HCT116 (cell line): ENCODE results near the gene MAP2K5. TPM values are rescaled to one million over a fixed set of nuclear protein-coding genes. Genes with fewer than 3 reads are reported as not detected.
A peak's percentile ranks its signal among the peaks of the same experiment; 100 is the strongest.

Experiments
- ATAC-seq: fragments of 200-7000 bp; cut with Tn5 transposase; 2 replicates; pipeline ENCODE4 v1.9.1; 2020; ENCODE audit warnings: mild to moderate bottlenecking, moderate library complexity
- BruUV-seq: library from RNA; stranded (reverse); fragments of 400-500 nt; replicated peaks from 2 replicates; lab custom pipeline; 2021; lab: Mats Ljungman, UMichigan
- CTCF ChIA-PET: fragments of 300-600 bp; sonication (Branson Sonifier 250); formaldehyde crosslinking; loops from one replicate; lab custom pipeline; 2021; ENCODE audit warnings: antibody characterized with exemption; lab: Charles Lee
- POLR2A ChIA-PET: fragments of 300-600, 350-600 bp; sonication (Branson Sonifier 250); formaldehyde crosslinking; loops from one replicate; lab custom pipeline; 2021; ENCODE audit warnings: antibody characterized with exemption; lab: Charles Lee
- RAD21 ChIA-PET, 2 experiments: fragments of 300-600 bp; sonication (Branson Sonifier 250); formaldehyde crosslinking; loops; one replicate each; lab custom pipeline; 2023; ENCODE audit warnings: low total read pairs in 2 of 2; ENCODE audit not compliant: uncharacterized antibody in 2 of 2, unreplicated experiment in 2 of 2, low non-redundant PET in 1 of 2; lab: Charles Lee
- DNase-seq: peaks from one replicate; pipeline ENCODE4 v3.0.0-alpha.2; 2010; ENCODE audit warnings: low read depth, low spot score
- H2AFZ ChIP-seq: fragments of 200-600 bp; shearing (Covaris generic), sonication (generic); 2 replicates; pipeline ENCODE4 v1.6.1; 2017; ENCODE audit warnings: low read depth, mixed run types, mixed read lengths, antibody characterized with exemption, low read length; ENCODE audit not compliant: poor library complexity, severe bottlenecking
- H3K27ac ChIP-seq: 2 replicates; pipeline ENCODE4 v1.5.1; 2012; ENCODE audit warnings: low read depth, low read length
- H3K27me3 ChIP-seq: fragments of 200-600 bp; sonication (generic); 2 replicates; pipeline ENCODE4 v1.6.1; 2016; ENCODE audit warnings: mixed run types, low read length, mixed read lengths; ENCODE audit not compliant: insufficient read depth
- H3K36me3 ChIP-seq, 2 experiments: fragments of 200-500 bp in 1 of 2; fragments of 200-600 bp in 1 of 2; sonication (Bioruptor generic) in 1 of 2; sonication (generic) in 1 of 2; 2 replicates each; pipeline versions ENCODE4 v1.5.1 to v1.6.1; 2014 to 2016; ENCODE audit warnings: low read length in 2 of 2, inconsistent platforms in 1 of 2, mixed read lengths in 1 of 2, mixed run types in 1 of 2; ENCODE audit not compliant: insufficient read depth in 2 of 2, control insufficient read depth in 1 of 2
- H3K4me1 ChIP-seq, 2 experiments: fragments of 200-600 bp in 1 of 2; sonication (generic) in 1 of 2; 2 replicates each; pipeline versions ENCODE4 v1.5.1 to v1.6.1; 2012 to 2017; ENCODE audit warnings: low read length in 2 of 2, inconsistent platforms in 1 of 2, mild to moderate bottlenecking in 1 of 2, mixed read lengths in 1 of 2, mixed run types in 1 of 2, moderate library complexity in 1 of 2; ENCODE audit not compliant: insufficient read depth in 2 of 2, control insufficient read depth in 1 of 2
- H3K4me2 ChIP-seq: fragments of 200-600 bp; sonication (generic); 2 replicates; pipeline ENCODE4 v1.6.1; 2017; ENCODE audit warnings: mixed run types, low read length, mixed read lengths
- H3K4me3 ChIP-seq, 2 experiments: fragments of 200-600 bp in 1 of 2; sonication (generic) in 1 of 2; replicated peaks in 1 of 2; 2 replicates each; pipeline ENCODE4 v1.5.1; 2011 to 2016; ENCODE audit warnings: low read length in 2 of 2, control low read depth in 1 of 2, low read depth in 1 of 2, mild to moderate bottlenecking in 1 of 2, mixed read lengths in 1 of 2, mixed run types in 1 of 2
- H3K79me2 ChIP-seq: fragments of 200-600 bp; sonication (generic); 2 replicates; pipeline ENCODE4 v1.6.1; 2017; ENCODE audit warnings: mild to moderate bottlenecking, mixed run types, low read length, moderate library complexity, mixed read lengths; ENCODE audit not compliant: insufficient read depth
- H3K9ac ChIP-seq: fragments of 200-600 bp; sonication (generic); 2 replicates; pipeline ENCODE4 v1.6.1; 2016; ENCODE audit warnings: low read length, mixed read lengths
- H3K9me2 ChIP-seq: fragments of 200-600 bp; sonication (generic), shearing (Covaris generic); 2 replicates; pipeline ENCODE4 v1.6.1; 2017; ENCODE audit warnings: mixed run types, mild to moderate bottlenecking, moderate library complexity; ENCODE audit not compliant: insufficient read depth
- H3K9me3 ChIP-seq, 2 experiments: fragments of 200-500 bp in 1 of 2; fragments of 200-600 bp in 1 of 2; sonication (Bioruptor generic) in 1 of 2; sonication (generic) in 1 of 2; 2 replicates each; pipeline ENCODE4 v1.6.1; 2014 to 2017; ENCODE audit warnings: low read length in 2 of 2, mixed read lengths in 2 of 2, inconsistent platforms in 1 of 2, low read depth in 1 of 2, mild to moderate bottlenecking in 1 of 2, mixed run types in 1 of 2, moderate library complexity in 1 of 2; ENCODE audit not compliant: control insufficient read depth in 1 of 2, insufficient read depth in 1 of 2
- H4K20me1 ChIP-seq: fragments of 200-600 bp; sonication (generic), shearing (Covaris generic); 2 replicates; pipeline ENCODE4 v1.6.1; 2017; ENCODE audit warnings: mixed run types, mild to moderate bottlenecking, moderate library complexity; ENCODE audit not compliant: insufficient read depth
- EGR1 ChIP-seq: IDR thresholded peaks from 2 replicates; pipeline ENCODE4 v1.6.1; 2012; ENCODE audit warnings: low read depth
- EZH2 ChIP-seq: fragments of 200-600 bp; sonication (generic); IDR thresholded peaks from 2 replicates; pipeline ENCODE4 v1.6.1; 2017; ENCODE audit warnings: antibody characterized with exemption, mixed run types
- FOSL1 ChIP-seq: IDR thresholded peaks from 2 replicates; pipeline ENCODE4 v1.6.1; 2012; ENCODE audit warnings: low read depth
- JUND ChIP-seq: IDR thresholded peaks from 2 replicates; pipeline ENCODE4 v1.6.1; 2012
- POLR2A ChIP-seq: IDR thresholded peaks from 2 replicates; pipeline ENCODE4 v1.7.0; 2011; ENCODE audit warnings: borderline replicate concordance; ENCODE audit not compliant: insufficient read depth, insufficient read length; ENCODE audit errors: extremely low read depth
- POLR2AphosphoS5 ChIP-seq: IDR thresholded peaks from 2 replicates; pipeline ENCODE4 v1.6.1; 2011; ENCODE audit warnings: mild to moderate bottlenecking, low read depth, low read length, moderate library complexity
- RAD21 ChIP-seq: IDR thresholded peaks from 2 replicates; pipeline ENCODE4 v1.6.1; 2012; ENCODE audit warnings: low read depth, mild to moderate bottlenecking
- SIN3A ChIP-seq: IDR thresholded peaks from 2 replicates; pipeline ENCODE4 v1.6.1; 2012; ENCODE audit warnings: low read depth
- SP1 ChIP-seq: IDR thresholded peaks from 2 replicates; pipeline ENCODE4 v1.6.1; 2012; ENCODE audit warnings: low read depth
- ZFX ChIP-seq: fragments of 450-650 bp; IDR thresholded peaks from 2 replicates; pipeline ENCODE4 v1.6.1; 2017
- ZNF274 ChIP-seq: fragments of 200-500 bp; sonication (Bioruptor generic); IDR thresholded peaks from 2 replicates; pipeline ENCODE4 v1.6.1; 2014; ENCODE audit warnings: mild to moderate bottlenecking, low read depth, low read length, inconsistent platforms
- intact Hi-C: fragments of 100-400 bp; cut with micrococcal nuclease; formaldehyde crosslinking; loops from 2 replicates; pipeline ENCODE4 v1.10.0; 2022
- total RNA-seq: library from RNA; stranded (reverse); gene quantifications from one replicate; pipeline ENCODE4 v1.2.1, GENCODE V29; 2021; ENCODE audit not compliant: unreplicated experiment
- TF ChIP-seq, protein P1 (sequence below), 3 experiments: fragments of 200-600 bp in 1 of 3; sonication (generic) in 1 of 3; IDR thresholded peaks in 2 of 3; conservative IDR thresholded peaks in 1 of 3; 2 replicates each; pipeline ENCODE4 v1.5.1; 2012 to 2017; ENCODE audit warnings: low read depth in 2 of 3, low read length in 2 of 3, antibody characterized with exemption in 1 of 3, borderline replicate concordance in 1 of 3, control low read depth in 1 of 3, mild to moderate bottlenecking in 1 of 3, mixed read lengths in 1 of 3, mixed run types in 1 of 3, moderate library complexity in 1 of 3; ENCODE audit not compliant: insufficient read depth in 1 of 3

Gene MAP2K5
- total RNA-seq, 1 experiment from 2014 or later, result 15.6 TPM

GRCh38 chr15:67832897-67833709, 290.6 kb downstream of the MAP2K5 start:
- Histone ChIP-seq H3K9ac (no peak overlapping the region), H2AFZ (no peak overlapping the region), H3K79me2 (no peaks in the 10 kb centered on the region), H3K9me3 (no peaks in the 10 kb centered on the region), H3K4me1 (no peaks in the 10 kb centered on the region), H3K4me3 (no peak overlapping the region), H3K9me2 (no peaks in the 10 kb centered on the region), H3K36me3 (no peaks in the 10 kb centered on the region), H4K20me1 (no peaks in the 10 kb centered on the region), H3K4me2 (0 out of 2 replicates have a peak overlapping the region, but pooled peaks have one; percentile 36), H3K27ac (no peak overlapping the region), H3K27me3 (no peaks in the 10 kb centered on the region)
- ChIA-PET RAD21 (no interaction called here), POLR2A (no interaction called here), CTCF (interaction anchor here (1.3 kb wide), 1 partner anchor 376 kb away, joined by 10 read pairs; no protein-coding TSS in a partner anchor)
- intact Hi-C loops, result loop anchor here (2.0 to 10.0 kb wide), 4 partner anchors 308 to 886 kb away; partner anchors contain the start of gene C15orf61
- no TSS peak for BruUV-seq
- TF ChIP-seq ZNF274 (no peak), JUND (no peak), SP1 (no peak), RAD21 (no peak), SIN3A (no peak), POLR2AphosphoS5 (no peak), ZFX (no peak), EZH2 (no peak), EGR1 (no peak), POLR2A (no peak), FOSL1 (no peak)
- TF ChIP-seq, protein P1, sequence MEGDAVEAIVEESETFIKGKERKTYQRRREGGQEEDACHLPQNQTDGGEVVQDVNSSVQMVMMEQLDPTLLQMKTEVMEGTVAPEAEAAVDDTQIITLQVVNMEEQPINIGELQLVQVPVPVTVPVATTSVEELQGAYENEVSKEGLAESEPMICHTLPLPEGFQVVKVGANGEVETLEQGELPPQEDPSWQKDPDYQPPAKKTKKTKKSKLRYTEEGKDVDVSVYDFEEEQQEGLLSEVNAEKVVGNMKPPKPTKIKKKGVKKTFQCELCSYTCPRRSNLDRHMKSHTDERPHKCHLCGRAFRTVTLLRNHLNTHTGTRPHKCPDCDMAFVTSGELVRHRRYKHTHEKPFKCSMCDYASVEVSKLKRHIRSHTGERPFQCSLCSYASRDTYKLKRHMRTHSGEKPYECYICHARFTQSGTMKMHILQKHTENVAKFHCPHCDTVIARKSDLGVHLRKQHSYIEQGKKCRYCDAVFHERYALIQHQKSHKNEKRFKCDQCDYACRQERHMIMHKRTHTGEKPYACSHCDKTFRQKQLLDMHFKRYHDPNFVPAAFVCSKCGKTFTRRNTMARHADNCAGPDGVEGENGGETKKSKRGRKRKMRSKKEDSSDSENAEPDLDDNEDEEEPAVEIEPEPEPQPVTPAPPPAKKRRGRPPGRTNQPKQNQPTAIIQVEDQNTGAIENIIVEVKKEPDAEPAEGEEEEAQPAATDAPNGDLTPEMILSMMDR (IDR thresholded peaks at IDR 0.05 in 2 of 3, conservative IDR thresholded peaks at IDR 0.05 in 1 of 3; ENCODE audit: borderline replicate concordance in 1 of 3, insufficient read depth in 1 of 3, low read depth in 2 of 3, low read length in 2 of 3), result no peak
- ATAC-seq (no peak), DNase-seq (no peak)
